Peyer's patch (tissue), 4 donors: ENCODE results near the gene HOXA4. TPM values are rescaled to one million over a fixed set of nuclear protein-coding genes. Genes with fewer than 3 reads are reported as not detected.

Experiments
- DNase-seq, 3 donors: peaks; one replicate each; pipeline ENCODE4 v3.0.0-alpha.2; 2017 to 2019
- H3K27ac ChIP-seq, 4 donors: fragments of 200-600 bp; sonication (generic); one replicate each; pipeline ENCODE4 v1.5.1; 2016 to 2019
- H3K27me3 ChIP-seq, 2 donors: fragments of 200-600 bp; sonication (generic); one replicate each; pipeline ENCODE4 v1.5.1; 2019
- H3K36me3 ChIP-seq, 3 donors: fragments of 200-600 bp; sonication (generic); one replicate each; pipeline ENCODE4 v1.5.1; 2016 to 2019
- H3K4me1 ChIP-seq, 4 donors: fragments of 200-600 bp; sonication (generic); one replicate each; pipeline ENCODE4 v1.5.1; 2016 to 2019
- H3K4me3 ChIP-seq, 4 donors: fragments of 200-600 bp; sonication (generic); 1 replicate in 3 of 4; 2 replicates in 1 of 4; pipeline ENCODE4 v1.5.1; 2016 to 2019; ENCODE audit warnings: mild to moderate bottlenecking in 1 of 4
- H3K9me3 ChIP-seq, 4 donors: fragments of 200-600 bp; sonication (generic); one replicate each; pipeline ENCODE4 v1.5.1; 2016 to 2019; ENCODE audit warnings: mild to moderate bottlenecking in 1 of 4
- POLR2A ChIP-seq, 2 donors: fragments of 450-650 bp; IDR thresholded peaks; one replicate each; pipeline ENCODE4 v1.5.1; 2017; ENCODE audit warnings: antibody characterized with exemption in 2 of 2, mild to moderate bottlenecking in 2 of 2, moderate library complexity in 2 of 2
- total RNA-seq, 4 donors: library from RNA; depleted of rRNA; stranded (reverse); fragments of >200 nt; gene quantifications; one replicate each; pipeline ENCODE4 v1.1.0, GENCODE V29; 2016
- TF ChIP-seq, protein P1 (sequence below), 6 experiments: fragments of 450-650 bp in 4 of 6; fragments of 200-600 bp in 2 of 6; sonication (generic) in 1 of 6; IDR thresholded peaks; one replicate each; pipeline ENCODE4 v1.5.1; 2017 to 2019; ENCODE audit warnings: antibody characterized with exemption in 6 of 6, mild to moderate bottlenecking in 3 of 6, moderate library complexity in 1 of 6

Gene HOXA4
- total RNA-seq, 4 donors from 2014 or later: 2.6 to 11.5 (median 5.9) TPM

DNA sequence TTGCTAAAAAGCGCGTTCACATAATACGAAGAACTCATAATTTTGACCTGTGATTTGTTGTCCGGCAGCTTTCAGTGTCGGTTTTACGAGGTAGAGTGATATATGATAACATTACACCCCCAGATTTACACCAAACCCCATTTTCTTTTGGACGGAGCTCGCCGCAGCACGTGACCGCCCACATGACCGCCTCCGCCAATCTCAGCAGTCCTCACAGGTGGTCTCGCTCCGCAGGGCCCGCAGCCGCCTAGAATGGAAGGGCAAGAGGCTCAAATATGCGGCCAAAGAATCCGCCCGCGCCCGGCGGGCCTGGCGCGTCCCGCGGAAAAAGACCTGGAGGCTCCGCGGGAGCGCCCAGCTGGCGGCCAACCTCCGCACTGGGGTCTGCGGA is 25.9 kb upstream of the HOXA4 start, which contains the start of gene HOXA7:
Gene HOXA7, minus strand, starts transcription at position 168 of the 391 bp plus-strand sequence. Its CDS starts 130 bp downstream, at position 38.
- DNase-seq: peak; percentile 25 to 83 (median 76)

DNA sequence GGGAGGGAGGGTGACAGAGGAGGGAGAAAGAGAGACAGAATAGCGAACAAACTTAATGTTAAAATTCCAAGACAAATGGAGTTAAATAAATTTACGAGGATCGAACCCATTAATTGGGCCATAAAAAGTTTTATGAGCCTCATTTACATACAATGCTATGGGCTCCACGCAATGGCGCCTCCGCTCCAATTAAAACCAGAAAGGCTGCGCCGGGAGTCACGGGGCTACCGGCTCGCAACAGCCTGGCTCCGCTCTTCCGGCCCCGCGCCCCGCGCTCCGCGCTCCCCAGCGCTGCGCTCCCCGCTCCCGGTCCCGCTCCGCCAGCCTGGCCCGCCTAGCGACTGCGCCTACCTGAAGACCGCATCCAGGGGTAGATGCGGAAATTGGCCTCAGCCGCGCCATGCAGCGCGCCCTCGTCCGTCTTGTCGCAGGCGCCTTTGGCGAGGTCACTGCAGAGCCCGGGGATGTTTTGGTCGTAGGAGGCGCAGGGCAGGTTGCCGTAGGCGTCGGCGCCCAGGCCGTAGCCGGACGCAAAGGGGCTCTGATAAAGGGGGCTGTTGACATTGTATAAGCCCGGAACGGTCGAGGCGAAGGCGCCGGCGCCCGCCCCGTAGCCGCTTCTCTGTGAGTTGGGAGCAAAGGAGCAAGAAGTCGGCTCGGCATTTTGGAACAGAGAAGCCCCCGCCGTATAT is 25.4 kb upstream of the HOXA4 start:
- TF ChIP-seq, protein P1, sequence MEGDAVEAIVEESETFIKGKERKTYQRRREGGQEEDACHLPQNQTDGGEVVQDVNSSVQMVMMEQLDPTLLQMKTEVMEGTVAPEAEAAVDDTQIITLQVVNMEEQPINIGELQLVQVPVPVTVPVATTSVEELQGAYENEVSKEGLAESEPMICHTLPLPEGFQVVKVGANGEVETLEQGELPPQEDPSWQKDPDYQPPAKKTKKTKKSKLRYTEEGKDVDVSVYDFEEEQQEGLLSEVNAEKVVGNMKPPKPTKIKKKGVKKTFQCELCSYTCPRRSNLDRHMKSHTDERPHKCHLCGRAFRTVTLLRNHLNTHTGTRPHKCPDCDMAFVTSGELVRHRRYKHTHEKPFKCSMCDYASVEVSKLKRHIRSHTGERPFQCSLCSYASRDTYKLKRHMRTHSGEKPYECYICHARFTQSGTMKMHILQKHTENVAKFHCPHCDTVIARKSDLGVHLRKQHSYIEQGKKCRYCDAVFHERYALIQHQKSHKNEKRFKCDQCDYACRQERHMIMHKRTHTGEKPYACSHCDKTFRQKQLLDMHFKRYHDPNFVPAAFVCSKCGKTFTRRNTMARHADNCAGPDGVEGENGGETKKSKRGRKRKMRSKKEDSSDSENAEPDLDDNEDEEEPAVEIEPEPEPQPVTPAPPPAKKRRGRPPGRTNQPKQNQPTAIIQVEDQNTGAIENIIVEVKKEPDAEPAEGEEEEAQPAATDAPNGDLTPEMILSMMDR (IDR thresholded peaks at IDR 0.05): no peak
- peak; percentile 38 to 51 for TF ChIP-seq POLR2A (IDR thresholded peaks at IDR 0.05)
- peaks cover 3 to 55% (median 13%) of the 10 kb centered on the region in 4 donors for H3K4me1 ChIP-seq
- H3K27me3 ChIP-seq: no peaks in the 10 kb centered on the region

More for the DNA sequence above, 25.9 kb upstream of the HOXA4 start, which contains the start of gene HOXA7:
- TF ChIP-seq, protein P1 (IDR thresholded peaks at IDR 0.05): no peak
- TF ChIP-seq POLR2A (IDR thresholded peaks at IDR 0.05): peak in 1 of 2 donors; percentile 39
- no peaks in the 10 kb centered on the region for H3K27me3 ChIP-seq
- peaks cover 0 to 7% (median 0%) of the 10 kb centered on the region in 4 donors for H3K9me3 ChIP-seq
- no peaks in the 10 kb centered on the region for H3K36me3 ChIP-seq
- peak within 1 kb of the TSS; percentile 33 to 81 (median 55) for H3K4me3 ChIP-seq
- peak within 1 kb of the TSS; percentile 69 to 93 (median 84) for H3K27ac ChIP-seq
- H3K4me1 ChIP-seq: peaks cover 3 to 60% (median 13%) of the 10 kb centered on the region in 4 donors

DNA sequence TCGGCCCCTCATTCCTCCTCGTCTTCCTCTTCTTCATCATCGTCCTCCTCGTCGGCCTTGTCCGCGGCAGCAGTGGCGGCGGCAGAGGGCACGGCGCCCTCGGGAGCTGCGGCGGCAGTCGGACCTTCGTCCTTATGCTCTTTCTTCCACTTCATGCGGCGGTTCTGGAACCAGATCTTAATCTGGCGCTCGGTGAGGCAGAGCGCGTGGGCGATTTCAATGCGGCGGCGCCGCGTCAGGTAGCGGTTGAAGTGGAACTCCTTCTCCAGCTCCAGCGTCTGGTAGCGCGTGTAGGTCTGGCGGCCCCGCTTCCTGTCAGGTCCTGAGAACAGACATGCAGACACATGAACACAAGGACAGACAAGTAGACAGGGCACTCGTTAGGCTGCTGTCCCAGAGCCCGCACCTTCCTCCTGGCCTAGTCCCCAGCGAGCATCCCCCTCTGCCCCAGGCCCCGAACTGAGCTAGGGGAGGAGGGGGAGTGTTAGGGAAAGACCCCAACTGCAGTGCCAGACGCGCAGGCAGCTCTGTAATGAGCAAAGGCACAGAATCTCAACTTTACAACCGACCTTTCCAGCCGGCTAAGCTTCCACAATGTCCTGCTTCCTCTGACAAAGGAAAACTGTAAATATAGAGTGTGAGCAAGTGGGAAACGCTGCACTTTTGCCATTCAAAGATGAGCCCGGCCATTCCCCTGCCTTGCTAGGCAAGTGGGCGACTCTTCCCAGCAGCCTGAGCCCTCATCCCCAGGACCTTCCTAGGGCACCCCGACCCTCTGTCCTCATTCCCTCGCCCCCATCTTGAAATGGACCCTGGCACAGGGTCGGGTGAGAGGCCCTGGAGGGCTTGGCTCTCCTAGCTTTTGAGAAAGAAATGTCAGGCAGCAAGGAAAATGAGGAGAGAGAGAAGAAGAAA is 24.6 kb upstream of the HOXA4 start:
- H3K4me3 ChIP-seq: peak overlapping the region; percentile 4 to 81 (median 55)
- peak overlapping the region; percentile 69 to 93 (median 84) for H3K27ac ChIP-seq
- H3K27me3 ChIP-seq: no peaks in the 10 kb centered on the region
- peaks cover 0 to 7% (median 0%) of the 10 kb centered on the region in 4 donors for H3K9me3 ChIP-seq
- TF ChIP-seq POLR2A (IDR thresholded peaks at IDR 0.05): no peak
- TF ChIP-seq, protein P1 (IDR thresholded peaks at IDR 0.05): no peak
- peak; percentile 17 to 72 (median 68) for DNase-seq
- H3K36me3 ChIP-seq: no peaks in the 10 kb centered on the region
- peaks cover 1 to 49% (median 14%) of the 10 kb centered on the region in 4 donors for H3K4me1 ChIP-seq

More for the DNA sequence above, 25.4 kb upstream of the HOXA4 start:
- peak; percentile 15 to 78 (median 69) for DNase-seq
- H3K9me3 ChIP-seq: peaks cover 0 to 7% (median 0%) of the 10 kb centered on the region in 4 donors
- H3K27ac ChIP-seq: peak overlapping the region; percentile 69 to 93 (median 84)
- H3K4me3 ChIP-seq: peak overlapping the region; percentile 33 to 81 (median 55)
- H3K36me3 ChIP-seq: no peaks in the 10 kb centered on the region

DNA sequence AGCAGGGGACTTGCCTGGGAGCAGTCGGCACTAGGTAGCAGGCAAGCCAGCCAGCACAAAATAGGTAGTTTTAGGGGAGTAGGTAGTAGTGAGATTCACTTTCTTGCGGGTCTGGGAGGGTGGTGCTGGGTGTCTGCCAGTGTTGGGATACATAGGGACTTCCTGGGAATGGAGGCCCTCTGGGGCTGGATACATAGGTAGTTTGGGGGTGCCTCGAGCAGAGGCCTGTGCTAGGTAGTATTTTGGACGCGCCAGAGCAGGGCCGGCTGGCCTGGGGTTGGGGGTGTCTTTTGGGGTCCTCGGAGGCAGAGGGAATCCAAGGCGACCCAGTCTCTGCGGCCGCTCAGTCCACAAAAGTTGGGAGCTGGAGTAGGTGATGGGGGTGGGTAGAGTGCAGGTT is 23.8 kb upstream of the HOXA4 start:
- Histone ChIP-seq H3K4me1 (peaks cover 0 to 48% (median 14%) of the 10 kb centered on the region in 4 donors), H3K27ac (peak overlapping the region in 3 of 4 donors; percentile 60 to 93 (median 76)), H3K27me3 (no peaks in the 10 kb centered on the region), H3K36me3 (no peaks in the 10 kb centered on the region), H3K4me3 (peak overlapping the region in 2 of 4 donors; percentile 74 to 81), H3K9me3 (peaks cover 0 to 7% (median 0%) of the 10 kb centered on the region in 4 donors)
- TF ChIP-seq, protein P1 (IDR thresholded peaks at IDR 0.05): no peak
- no peak for TF ChIP-seq POLR2A (IDR thresholded peaks at IDR 0.05)
- peak; percentile 11 to 50 (median 42) for DNase-seq

DNA sequence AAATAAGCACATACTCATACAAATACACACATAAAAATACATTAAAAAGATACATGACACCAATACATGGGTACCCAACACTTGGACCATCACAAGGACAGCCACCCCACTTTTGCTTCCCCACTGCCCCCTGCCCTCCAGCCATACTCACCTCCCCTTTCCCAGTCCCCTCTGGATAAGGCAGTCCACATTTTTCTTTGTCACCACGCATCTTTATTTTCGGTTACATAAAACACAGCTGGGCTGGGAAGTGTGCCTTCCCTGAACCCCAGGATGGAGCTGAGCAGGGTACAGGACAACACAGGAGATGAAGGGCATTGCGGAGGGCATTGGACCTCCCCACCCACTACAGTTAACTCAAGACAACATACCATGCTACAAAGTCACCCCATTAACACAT is 23.0 kb upstream of the HOXA4 start:
- peak in 2 of 3 donors; percentile 5 to 43 for DNase-seq
- Histone ChIP-seq H3K27ac (peak overlapping the region in 3 of 4 donors; percentile 81 to 96 (median 92)), H3K4me3 (no peak overlapping the region), H3K27me3 (no peaks in the 10 kb centered on the region), H3K9me3 (peaks cover 0 to 7% (median 0%) of the 10 kb centered on the region in 4 donors), H3K36me3 (no peaks in the 10 kb centered on the region), H3K4me1 (peaks cover 0 to 56% (median 14%) of the 10 kb centered on the region in 4 donors)
- TF ChIP-seq, protein P1 (IDR thresholded peaks at IDR 0.05): no peak
- no peak for TF ChIP-seq POLR2A (IDR thresholded peaks at IDR 0.05)
